ENCODE data around the gene DNAAF8.

DNA sequence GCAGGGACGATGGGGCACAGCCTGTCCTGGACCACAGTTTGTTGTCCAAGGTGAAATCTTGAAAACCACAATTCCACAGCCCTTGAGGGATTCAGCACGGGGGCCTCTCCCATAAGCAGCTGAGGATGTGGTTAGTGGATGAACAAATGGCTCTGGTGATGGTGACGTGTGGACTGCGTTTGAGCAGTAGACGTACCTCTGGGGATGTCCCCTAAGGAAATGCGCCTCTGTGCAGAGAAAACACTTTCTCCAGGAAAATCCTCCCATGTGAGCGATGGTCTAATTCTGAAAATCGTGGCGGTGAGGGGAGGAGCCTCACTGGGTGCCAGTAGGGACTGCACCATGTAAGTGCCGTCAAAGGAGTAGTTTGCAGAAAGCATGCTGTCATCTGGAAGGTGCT is 56.5 kb downstream of the DNAAF8 start:
- TF ChIP-seq POLR2AphosphoS5 (IDR thresholded peaks at IDR 0.05) (no peak), POLR2A (IDR thresholded peaks at IDR 0.05) (no peak)
- TF ChIP-seq, protein P1, sequence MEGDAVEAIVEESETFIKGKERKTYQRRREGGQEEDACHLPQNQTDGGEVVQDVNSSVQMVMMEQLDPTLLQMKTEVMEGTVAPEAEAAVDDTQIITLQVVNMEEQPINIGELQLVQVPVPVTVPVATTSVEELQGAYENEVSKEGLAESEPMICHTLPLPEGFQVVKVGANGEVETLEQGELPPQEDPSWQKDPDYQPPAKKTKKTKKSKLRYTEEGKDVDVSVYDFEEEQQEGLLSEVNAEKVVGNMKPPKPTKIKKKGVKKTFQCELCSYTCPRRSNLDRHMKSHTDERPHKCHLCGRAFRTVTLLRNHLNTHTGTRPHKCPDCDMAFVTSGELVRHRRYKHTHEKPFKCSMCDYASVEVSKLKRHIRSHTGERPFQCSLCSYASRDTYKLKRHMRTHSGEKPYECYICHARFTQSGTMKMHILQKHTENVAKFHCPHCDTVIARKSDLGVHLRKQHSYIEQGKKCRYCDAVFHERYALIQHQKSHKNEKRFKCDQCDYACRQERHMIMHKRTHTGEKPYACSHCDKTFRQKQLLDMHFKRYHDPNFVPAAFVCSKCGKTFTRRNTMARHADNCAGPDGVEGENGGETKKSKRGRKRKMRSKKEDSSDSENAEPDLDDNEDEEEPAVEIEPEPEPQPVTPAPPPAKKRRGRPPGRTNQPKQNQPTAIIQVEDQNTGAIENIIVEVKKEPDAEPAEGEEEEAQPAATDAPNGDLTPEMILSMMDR (IDR thresholded peaks at IDR 0.05 in 8 of 11, conservative IDR thresholded peaks at IDR 0.05 in 3 of 11): no peak

Data from spleen (tissue), 7 donors.